A549 (cell line): ENCODE results near the gene PLCH2. TPM values are rescaled to one million over a fixed set of nuclear protein-coding genes. Genes with fewer than 3 reads are reported as not detected.

Experiments
- ATAC-seq, 2 experiments: fragments of 200-7000 bp in 1 of 2; fragments of >200 bp in 1 of 2; cut with Nextera tagmentation in 1 of 2; cut with Tn5 transposase in 1 of 2; 3 replicates each; pipeline versions ENCODE4 v1.8.0 to v1.9.1; 2018 to 2020; ENCODE audit warnings: mild to moderate bottlenecking in 1 of 2, moderate library complexity in 1 of 2
- CTCF ChIA-PET: fragments of 300-600 bp; sonication (Branson Sonifier 250); formaldehyde crosslinking; extraction: SDS; loops from one replicate; lab custom pipeline; 2021; ENCODE audit warnings: antibody characterized with exemption, inconsistent platforms; lab: Yijun Ruan, JAX
- POLR2A ChIA-PET: fragments of 350-600 bp; formaldehyde crosslinking; extraction: SDS; loops from one replicate; lab custom pipeline; 2021; ENCODE audit warnings: antibody characterized with exemption, inconsistent platforms; lab: Yijun Ruan, JAX
- DNase-seq, 2 experiments: peaks; one replicate each; pipeline versions ENCODE4 v3.0.0 to v3.0.0-alpha.2; 2011 to 2016; ENCODE audit warnings: low read depth in 1 of 2, low spot score in 1 of 2
- FAIRE-seq: peaks from 2 replicates; lab custom pipeline; 2011; peaks lifted over from hg19 to GRCh38; lab: Jason Lieb, UNC
- H3K27ac ChIP-seq, 2 experiments: fragments of >200 bp; sonication (Bioruptor Twin); formaldehyde crosslinking; 3 replicates each; pipeline ENCODE4 v1.5.1; 2016 to 2017
- H3K4me1 ChIP-seq: fragments of >200 bp; sonication (Bioruptor Twin); formaldehyde crosslinking; 3 replicates; pipeline ENCODE4 v1.6.1; 2016
- H3K4me2 ChIP-seq: fragments of >200 bp; sonication (Bioruptor Twin); formaldehyde crosslinking; 3 replicates; pipeline ENCODE4 v1.6.1; 2016
- H3K4me3 ChIP-seq: fragments of >200 bp; sonication (Bioruptor Twin); formaldehyde crosslinking; 3 replicates; pipeline ENCODE4 v1.5.1; 2016
- H3K9me3 ChIP-seq: fragments of >200 bp; sonication (Bioruptor Twin); formaldehyde crosslinking; 3 replicates; pipeline ENCODE4 v1.6.1; 2016
- BHLHE40 ChIP-seq: IDR thresholded peaks from 2 replicates; pipeline ENCODE4 v1.6.1; 2012; ENCODE audit warnings: low read depth, low read length, inconsistent platforms
- CBX2 ChIP-seq: fragments of 200-600 bp; sonication (generic); IDR thresholded peaks from 2 replicates; pipeline ENCODE4 v1.6.1; 2016; ENCODE audit warnings: low read depth, mild to moderate bottlenecking, borderline replicate concordance
- CBX8 ChIP-seq: fragments of 200-600 bp; sonication (generic); IDR thresholded peaks from 2 replicates; pipeline ENCODE4 v1.6.1; 2016
- CEBPB ChIP-seq, 2 experiments: fragments of >200 bp in 1 of 2; sonication (Bioruptor Twin) in 1 of 2; formaldehyde crosslinking in 1 of 2; IDR thresholded peaks; 2 replicates each; pipeline ENCODE4 v1.6.1; 2012 to 2016
- CHD2 ChIP-seq: fragments of 150-350 bp; IDR thresholded peaks from 2 replicates; pipeline ENCODE4 v1.6.1; 2014; ENCODE audit warnings: low read length; ENCODE audit not compliant: partially characterized antibody
- ELK1 ChIP-seq: fragments of 150-350 bp; IDR thresholded peaks from 2 replicates; pipeline ENCODE4 v1.6.1; 2014; ENCODE audit warnings: low read depth, mild to moderate bottlenecking, low read length
- FOSB ChIP-seq: fragments of 250-450 bp; sonication (Bioruptor Pico); IDR thresholded peaks from 2 replicates; pipeline ENCODE4 v1.5.0; 2020; ENCODE audit warnings: mild to moderate bottlenecking, moderate library complexity
- HOXA7 ChIP-seq: fragments of 250-450 bp; sonication (Bioruptor Pico); IDR thresholded peaks from 2 replicates; pipeline ENCODE4 v1.5.0; 2020; ENCODE audit warnings: mild to moderate bottlenecking, moderate library complexity
- HOXB13 ChIP-seq: fragments of 250-450 bp; sonication (Bioruptor Pico); IDR thresholded peaks from 2 replicates; pipeline ENCODE4 v1.5.0; 2020; ENCODE audit warnings: low read depth, mild to moderate bottlenecking, moderate library complexity
- JUNB ChIP-seq: fragments of >200 bp; sonication (Bioruptor Twin); formaldehyde crosslinking; IDR thresholded peaks from 2 replicates; pipeline ENCODE4 v1.6.1; 2016
- MYC ChIP-seq: IDR thresholded peaks from 2 replicates; pipeline ENCODE4 v1.6.1; 2012; ENCODE audit warnings: mild to moderate bottlenecking, inconsistent platforms, low read length, improper control_type of control experiment, borderline replicate concordance
- NPAS2 ChIP-seq: fragments of 250-450 bp; sonication (Bioruptor Pico); IDR thresholded peaks from 2 replicates; pipeline ENCODE4 v1.8.0; 2022; ENCODE audit warnings: mild to moderate bottlenecking, moderate library complexity, borderline replicate concordance
- POLR2A ChIP-seq: IDR thresholded peaks from 2 replicates; pipeline ENCODE4 v1.6.1; 2012; ENCODE audit warnings: mild to moderate bottlenecking, low read length
- RAD21 ChIP-seq, 2 experiments: fragments of >200 bp in 1 of 2; sonication (Bioruptor Twin) in 1 of 2; formaldehyde crosslinking in 1 of 2; IDR thresholded peaks in 1 of 2; conservative IDR thresholded peaks in 1 of 2; 2 replicates in 1 of 2; 3 replicates in 1 of 2; pipeline ENCODE4 v1.6.1; 2012 to 2018; ENCODE audit warnings: inconsistent platforms in 1 of 2
- RCOR1 ChIP-seq: fragments of 150-350 bp; IDR thresholded peaks from 2 replicates; pipeline ENCODE4 v1.6.1; 2014; ENCODE audit warnings: antibody characterized with exemption, low read length, low read depth
- REST ChIP-seq: fragments of 200-600 bp; sonication (generic); IDR thresholded peaks from 2 replicates; pipeline ENCODE4 v1.6.1; 2016; ENCODE audit warnings: antibody characterized with exemption, mild to moderate bottlenecking, moderate library complexity
- SREBF2 ChIP-seq: fragments of 450-650 bp; IDR thresholded peaks from 2 replicates; pipeline ENCODE4 v1.6.1; 2014; ENCODE audit warnings: mild to moderate bottlenecking, moderate library complexity
- ZFP36 ChIP-seq: fragments of 450-650 bp; IDR thresholded peaks from 2 replicates; pipeline ENCODE4 v1.6.1; 2014; ENCODE audit warnings: borderline replicate concordance; ENCODE audit not compliant: partially characterized antibody
- WGBS: methylation state at CpG from one replicate; pipeline ENCODE4 v1.1.6; 2017; ENCODE audit errors: missing lambda C conversion rate; 5-methylcytosine and 5-hydroxymethylcytosine counted together
- polyA plus RNA-seq, 4 experiments: library from polyadenylated mRNA; depleted of rRNA in 3 of 4; stranded (reverse); fragments of >200 nt; fragmentation: RNase III in 1 of 4; extraction: RNeasy Plus Mini Kit Qiagen cat#74134 plus additional on column Dnase treatment in 1 of 4; gene quantifications; 2 replicates in 3 of 4; 3 replicates in 1 of 4; pipeline ENCODE4 v1.2.3, GENCODE V29; 2011 to 2017

PLCH2 gene
- polyA plus RNA-seq, 2 of the 4 experiments (the other 2 are of a cell fraction), result 0.10 to 0.18 TPM

GRCh38 chr1:2497891-2498290 lies 21.8 kb downstream of the PLCH2 start:
- TF ChIP-seq ELK1, result no peak
- peaks cover 16% of the 10 kb centered on the region for H3K4me1 ChIP-seq
- FAIRE-seq, result no peak
- no peak overlapping the region for H3K27ac ChIP-seq
- CTCF ChIA-PET, result no interaction called here
- H3K4me3 ChIP-seq, result no peak overlapping the region
- POLR2A ChIA-PET, result no interaction called here
- ATAC-seq, result no peak
- WGBS, result no CpG with 5 or more reads among the region's 4 CpGs
- DNase-seq, result no peak
- no peak overlapping the region for H3K4me2 ChIP-seq
- no peaks in the 10 kb centered on the region for H3K9me3 ChIP-seq

- DNase-seq (no peak), ATAC-seq (no peak), FAIRE-seq (no peak)
- POLR2A ChIA-PET, result no interaction called here
- no peak overlapping the region for H3K27ac ChIP-seq
- TF ChIP-seq HOXA7 (no peak), SREBF2 (no peak), REST (no peak), CBX8 (no peak), MYC (no peak), CBX2 (no peak), CHD2 (no peak), JUNB (no peak), POLR2A (no peak), FOSB (CRISPR knock-in tag) (no peak), HOXB13 (CRISPR knock-in tag) (no peak), RCOR1 (no peak), RAD21 (conservative IDR thresholded peaks at IDR 0.05 in 1 of 2, IDR thresholded peaks at IDR 0.05 in 1 of 2) (no peak), BHLHE40 (no peak), NPAS2 (no peak)
- CTCF ChIA-PET, result no interaction called here
- 75% methylated on average over 10 of the region's 19 CpGs for WGBS
- no peaks in the 10 kb centered on the region for H3K9me3 ChIP-seq
- peaks cover 14% of the 10 kb centered on the region for H3K4me1 ChIP-seq
- no peak overlapping the region for H3K4me2 ChIP-seq
- H3K4me3 ChIP-seq, result no peak overlapping the region
Observed at GRCh38 chr1:2498648-2499047, 22.6 kb downstream of the PLCH2 start.

GRCh38 chr1:2499260-2499659 lies 23.2 kb downstream of the PLCH2 start:
- DNase-seq, result no peak
- H3K9me3 ChIP-seq, result no peaks in the 10 kb centered on the region
- 40% methylated on average over 2 of the region's 4 CpGs for WGBS
- CTCF ChIA-PET, result interaction anchor here (0.6 kb wide), 1 partner anchor 57 kb away, joined by 3 read pairs; no protein-coding TSS in a partner anchor
- H3K4me2 ChIP-seq, result no peak overlapping the region
- H3K4me1 ChIP-seq, result peaks cover 9% of the 10 kb centered on the region
- POLR2A ChIA-PET, result no interaction called here
- no peak for FAIRE-seq
- H3K4me3 ChIP-seq, result no peak overlapping the region
- no peak for ATAC-seq
- TF ChIP-seq ZFP36 (peak; percentile 9), CEBPB (IDR thresholded peaks at IDR 0.05) (no peak)
- TF ChIP-seq, all 56 proteins: peak for 1
- H3K27ac ChIP-seq, result no peak overlapping the region
